Muscle layer of duodenum (tissue), 2 donors: ENCODE measurements around the gene NRXN3.

ENCODE experiments used
- H3K27ac ChIP-seq: one replicate; pipeline ENCODE4 v1.7.0; 2013; ENCODE audit warnings: mild to moderate bottlenecking, low read length
- H3K27me3 ChIP-seq: one replicate; pipeline ENCODE4 v1.7.0; 2013; ENCODE audit warnings: low read depth, mild to moderate bottlenecking, control low read depth, low read length
- H3K36me3 ChIP-seq, 2 donors: one replicate each; pipeline ENCODE4 v1.7.0; 2013; ENCODE audit warnings: low read length in 2 of 2, control low read depth in 1 of 2, mild to moderate bottlenecking in 1 of 2; ENCODE audit not compliant: insufficient read depth in 2 of 2, control insufficient read depth in 1 of 2
- H3K4me1 ChIP-seq, 2 donors: one replicate each; pipeline ENCODE4 v1.7.0; 2013; ENCODE audit warnings: low read length in 2 of 2, mild to moderate bottlenecking in 2 of 2, control low read depth in 1 of 2, moderate library complexity in 1 of 2; ENCODE audit not compliant: insufficient read depth in 2 of 2, control insufficient read depth in 1 of 2
- H3K4me3 ChIP-seq, 2 donors: one replicate each; pipeline ENCODE4 v1.7.0; 2013; ENCODE audit warnings: low read length in 2 of 2, low read depth in 1 of 2, mild to moderate bottlenecking in 1 of 2
- H3K9me3 ChIP-seq, 2 donors: one replicate each; pipeline ENCODE4 v1.7.0; 2013; ENCODE audit warnings: low read length in 2 of 2, control low read depth in 1 of 2, mild to moderate bottlenecking in 1 of 2; ENCODE audit not compliant: control insufficient read depth in 1 of 2
- donor health status: healthy.

The NRXN3 gene

GRCh38 chr14:79534703-79535353 lies 1364.7 kb downstream of the NRXN3 start:
- no peaks in the 10 kb centered on the region for H3K9me3 ChIP-seq
- no peak overlapping the region for H3K4me3 ChIP-seq
- no peak overlapping the region for H3K27ac ChIP-seq
- H3K27me3 ChIP-seq: no peaks in the 10 kb centered on the region
- no peaks in the 10 kb centered on the region for H3K4me1 ChIP-seq
- no peaks in the 10 kb centered on the region for H3K36me3 ChIP-seq

GRCh38 chr14:79540394-79540793 lies 1370.2 kb downstream of the NRXN3 start:
- Histone ChIP-seq H3K27ac (no peak overlapping the region), H3K4me3 (no peak overlapping the region), H3K4me1 (peaks cover 0 to 16% of the 10 kb centered on the region in 2 donors), H3K9me3 (no peaks in the 10 kb centered on the region), H3K36me3 (no peaks in the 10 kb centered on the region), H3K27me3 (no peaks in the 10 kb centered on the region)

GRCh38 chr14:79542121-79542520 lies 1371.9 kb downstream of the NRXN3 start:
- H3K36me3 ChIP-seq: no peaks in the 10 kb centered on the region
- H3K27ac ChIP-seq: no peak overlapping the region
- no peaks in the 10 kb centered on the region for H3K27me3 ChIP-seq
- H3K4me3 ChIP-seq: no peak overlapping the region
- H3K9me3 ChIP-seq: no peaks in the 10 kb centered on the region
- peaks cover 0 to 22% of the 10 kb centered on the region in 2 donors for H3K4me1 ChIP-seq

- Histone ChIP-seq H3K4me1 (peaks cover 0 to 23% of the 10 kb centered on the region in 2 donors), H3K36me3 (no peaks in the 10 kb centered on the region), H3K27ac (no peak overlapping the region), H3K27me3 (no peaks in the 10 kb centered on the region), H3K4me3 (no peak overlapping the region), H3K9me3 (no peaks in the 10 kb centered on the region)
Observed at GRCh38 chr14:79543348-79543747, 1373.2 kb downstream of the NRXN3 start.

GRCh38 chr14:79543967-79544697 lies 1374.0 kb downstream of the NRXN3 start:
- H3K27ac ChIP-seq: no peak overlapping the region
- no peaks in the 10 kb centered on the region for H3K27me3 ChIP-seq
- H3K4me1 ChIP-seq: peaks cover 0 to 23% of the 10 kb centered on the region in 2 donors
- no peak overlapping the region for H3K4me3 ChIP-seq
- H3K9me3 ChIP-seq: no peaks in the 10 kb centered on the region
- no peaks in the 10 kb centered on the region for H3K36me3 ChIP-seq

GRCh38 chr14:79544698-79545070 lies 1374.5 kb downstream of the NRXN3 start:
- Histone ChIP-seq H3K9me3 (no peaks in the 10 kb centered on the region), H3K4me3 (no peak overlapping the region), H3K4me1 (peaks cover 0 to 23% of the 10 kb centered on the region in 2 donors), H3K27ac (no peak overlapping the region), H3K27me3 (no peaks in the 10 kb centered on the region), H3K36me3 (no peaks in the 10 kb centered on the region)

GRCh38 chr14:79548836-79549235 lies 1378.7 kb downstream of the NRXN3 start:
- Histone ChIP-seq H3K27me3 (no peaks in the 10 kb centered on the region), H3K36me3 (no peaks in the 10 kb centered on the region), H3K27ac (no peak overlapping the region), H3K4me1 (peaks cover 0 to 16% of the 10 kb centered on the region in 2 donors), H3K4me3 (no peak overlapping the region), H3K9me3 (no peaks in the 10 kb centered on the region)

GRCh38 chr14:79549515-79549914 lies 1379.3 kb downstream of the NRXN3 start:
- no peaks in the 10 kb centered on the region for H3K9me3 ChIP-seq
- H3K4me3 ChIP-seq: no peak overlapping the region
- H3K27me3 ChIP-seq: no peaks in the 10 kb centered on the region
- no peak overlapping the region for H3K27ac ChIP-seq
- H3K4me1 ChIP-seq: peaks cover 0 to 10% of the 10 kb centered on the region in 2 donors
- no peaks in the 10 kb centered on the region for H3K36me3 ChIP-seq

- Histone ChIP-seq H3K9me3 (no peaks in the 10 kb centered on the region), H3K27ac (no peak overlapping the region), H3K4me1 (peaks cover 0 to 7% of the 10 kb centered on the region in 2 donors), H3K36me3 (no peaks in the 10 kb centered on the region), H3K27me3 (no peaks in the 10 kb centered on the region), H3K4me3 (no peak overlapping the region)
Observed at GRCh38 chr14:79551523-79551922, 1381.3 kb downstream of the NRXN3 start.

GRCh38 chr14:79552778-79553177 lies 1382.6 kb downstream of the NRXN3 start:
- H3K27ac ChIP-seq: no peak overlapping the region
- H3K4me3 ChIP-seq: no peak overlapping the region
- H3K36me3 ChIP-seq: no peaks in the 10 kb centered on the region
- no peaks in the 10 kb centered on the region for H3K27me3 ChIP-seq
- H3K4me1 ChIP-seq: no peaks in the 10 kb centered on the region
- no peaks in the 10 kb centered on the region for H3K9me3 ChIP-seq

- Histone ChIP-seq H3K9me3 (no peaks in the 10 kb centered on the region), H3K36me3 (no peaks in the 10 kb centered on the region), H3K27ac (no peak overlapping the region), H3K27me3 (no peaks in the 10 kb centered on the region), H3K4me3 (no peak overlapping the region), H3K4me1 (no peaks in the 10 kb centered on the region)
Observed at GRCh38 chr14:79554816-79555215, 1384.6 kb downstream of the NRXN3 start.
